Measurements from ENCODE around the gene NOB1. TPM values are rescaled to one million over a fixed set of nuclear protein-coding genes. Genes with fewer than 3 reads are reported as not detected.

The NOB1 gene
- polyA plus RNA-seq, 2 of the 4 experiments (the other 2 are of a cell fraction): 123 to 134 TPM

DNA sequence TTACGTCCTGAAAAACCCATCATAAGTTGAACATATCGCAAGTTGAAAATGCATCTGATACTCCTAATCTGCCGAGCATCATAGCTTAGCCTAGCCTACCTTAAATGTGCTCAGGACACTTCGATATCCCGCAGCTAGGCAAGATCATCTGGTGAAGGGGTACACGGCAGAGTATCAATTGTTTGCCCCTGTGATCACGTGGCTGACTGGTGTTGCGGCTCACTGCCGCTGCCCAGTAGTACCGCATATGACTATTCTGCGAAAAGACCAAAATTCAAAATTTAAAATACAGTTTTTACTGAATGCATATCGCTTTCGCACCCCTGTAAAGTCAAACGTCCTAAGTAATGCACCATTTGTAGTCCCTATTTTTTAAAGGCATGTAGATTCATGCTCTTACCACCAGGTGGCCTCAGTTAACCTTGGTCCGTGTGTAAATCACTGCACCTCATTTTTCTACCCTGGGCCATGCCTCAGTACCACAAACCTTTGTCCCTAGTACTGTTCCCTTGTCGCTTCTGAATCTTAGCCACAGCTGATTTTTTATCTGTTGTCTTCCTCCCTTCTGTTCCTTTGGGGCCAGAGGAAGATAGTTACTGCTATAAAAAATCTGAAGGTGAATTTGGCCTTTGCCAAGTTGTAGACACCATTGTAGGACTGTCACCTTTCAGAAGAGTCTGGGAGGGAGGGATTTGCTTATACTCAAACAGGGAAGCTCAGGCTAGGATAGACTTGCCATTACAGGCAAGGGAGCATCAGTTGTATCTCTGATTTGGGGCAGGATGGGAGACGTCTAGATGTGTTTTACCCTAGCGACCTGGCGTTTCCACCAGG is 41.8 kb upstream of the NOB1 start:
- peak overlapping the region; percentile 40; the same call in 1 of the 3 replicates for H3K4me2 ChIP-seq
- DNase-seq (ENCODE audit: low read depth in 1 of 2, low spot score in 1 of 2) (peak; percentile 61 to 80), FAIRE-seq (no peak), ATAC-seq (peak; percentile 94)
- H3K4me3 ChIP-seq: no peak overlapping the region
- ChIA-PET POLR2A (no interaction called here), CTCF (interaction anchor here (0.6 to 9.7 kb wide), 43 partner anchors 10 to 856 kb away, joined by 3 to 288 read pairs (median 5); partner anchors contain the start of gene NOB1)
- no peaks in the 10 kb centered on the region for H3K4me1 ChIP-seq
- peak overlapping the region in 1 of 2 experiments; percentile 16; a peak in 2 of 6 replicates for H3K27ac ChIP-seq
- no peaks in the 10 kb centered on the region for H3K9me3 ChIP-seq
- TF ChIP-seq JUNB (IDR thresholded peaks at IDR 0.05) (no peak), SMC3 (IDR thresholded peaks at IDR 0.05) (peak; percentile 94), RAD21 (conservative IDR thresholded peaks at IDR 0.05 in 1 of 2, IDR thresholded peaks at IDR 0.05 in 1 of 2) (peak; percentile 93 to 97), RARB (CRISPR knock-in tag; IDR thresholded peaks at IDR 0.05) (no peak), NFE2L2 (conservative IDR thresholded peaks at IDR 0.05; ENCODE audit: low read length) (no peak), HOXB13 (CRISPR knock-in tag; IDR thresholded peaks at IDR 0.05; ENCODE audit: low read depth) (no peak)
- TF ChIP-seq, protein P1, sequence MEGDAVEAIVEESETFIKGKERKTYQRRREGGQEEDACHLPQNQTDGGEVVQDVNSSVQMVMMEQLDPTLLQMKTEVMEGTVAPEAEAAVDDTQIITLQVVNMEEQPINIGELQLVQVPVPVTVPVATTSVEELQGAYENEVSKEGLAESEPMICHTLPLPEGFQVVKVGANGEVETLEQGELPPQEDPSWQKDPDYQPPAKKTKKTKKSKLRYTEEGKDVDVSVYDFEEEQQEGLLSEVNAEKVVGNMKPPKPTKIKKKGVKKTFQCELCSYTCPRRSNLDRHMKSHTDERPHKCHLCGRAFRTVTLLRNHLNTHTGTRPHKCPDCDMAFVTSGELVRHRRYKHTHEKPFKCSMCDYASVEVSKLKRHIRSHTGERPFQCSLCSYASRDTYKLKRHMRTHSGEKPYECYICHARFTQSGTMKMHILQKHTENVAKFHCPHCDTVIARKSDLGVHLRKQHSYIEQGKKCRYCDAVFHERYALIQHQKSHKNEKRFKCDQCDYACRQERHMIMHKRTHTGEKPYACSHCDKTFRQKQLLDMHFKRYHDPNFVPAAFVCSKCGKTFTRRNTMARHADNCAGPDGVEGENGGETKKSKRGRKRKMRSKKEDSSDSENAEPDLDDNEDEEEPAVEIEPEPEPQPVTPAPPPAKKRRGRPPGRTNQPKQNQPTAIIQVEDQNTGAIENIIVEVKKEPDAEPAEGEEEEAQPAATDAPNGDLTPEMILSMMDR (IDR thresholded peaks at IDR 0.05): peak; percentile 95
- WGBS (ENCODE audit: missing lambda C conversion rate): 38% methylated on average over 19 of the region's 19 CpGs

DNA sequence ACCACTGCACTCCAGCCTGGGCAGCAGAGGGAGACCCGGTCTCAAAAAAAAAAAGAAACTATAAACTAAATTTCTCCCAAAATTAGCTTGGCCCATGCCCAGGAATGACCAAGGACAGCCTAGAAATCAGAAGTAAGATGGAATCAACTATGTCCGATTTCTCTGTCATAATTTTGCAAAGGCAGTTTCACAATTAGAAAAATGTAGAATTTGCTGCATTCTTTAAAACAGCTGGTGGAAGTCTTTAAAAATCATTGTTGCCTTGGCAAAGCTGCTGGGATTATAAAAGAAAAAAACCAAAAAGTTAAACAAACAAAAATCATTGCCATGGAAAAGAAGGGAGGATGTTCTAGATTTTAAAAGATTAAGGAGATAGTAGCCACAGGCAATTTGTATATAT is 39.8 kb upstream of the NOB1 start:
- Histone ChIP-seq H3K4me3 (no peak overlapping the region), H3K9me3 (no peaks in the 10 kb centered on the region), H3K27ac (no peak overlapping the region), H3K4me2 (no peak overlapping the region), H3K4me1 (no peaks in the 10 kb centered on the region)
- DNase-seq (ENCODE audit: low read depth in 1 of 2, low spot score in 1 of 2): no peak
- ChIA-PET CTCF (interaction anchor here (0.8 to 9.7 kb wide), 5 partner anchors 21 to 139 kb away, joined by 3 to 288 read pairs (median 10); no protein-coding TSS in a partner anchor), POLR2A (no interaction called here)
- TF ChIP-seq RAD21 (conservative IDR thresholded peaks at IDR 0.05 in 1 of 2, IDR thresholded peaks at IDR 0.05 in 1 of 2) (no peak), ESRRA (IDR thresholded peaks at IDR 0.05; ENCODE audit: borderline replicate concordance, low read length) (no peak), HOXB13 (CRISPR knock-in tag; IDR thresholded peaks at IDR 0.05; ENCODE audit: low read depth) (no peak), KDM5A (IDR thresholded peaks at IDR 0.05) (no peak), NPAS2 (CRISPR knock-in tag; IDR thresholded peaks at IDR 0.05; ENCODE audit: borderline replicate concordance) (no peak), EP300 (IDR thresholded peaks at IDR 0.05) (no peak), RNF2 (IDR thresholded peaks at IDR 0.05; ENCODE audit: borderline replicate concordance, low read depth) (no peak), TFCP2L1 (CRISPR knock-in tag; IDR thresholded peaks at IDR 0.05) (no peak), CHD2 (IDR thresholded peaks at IDR 0.05; ENCODE audit: low read length, partially characterized antibody) (no peak), PHF8 (IDR thresholded peaks at IDR 0.05; ENCODE audit: borderline replicate concordance, low read depth) (no peak), HDAC2 (IDR thresholded peaks at IDR 0.05) (no peak), JUNB (IDR thresholded peaks at IDR 0.05) (no peak)
- TF ChIP-seq, protein P2, sequence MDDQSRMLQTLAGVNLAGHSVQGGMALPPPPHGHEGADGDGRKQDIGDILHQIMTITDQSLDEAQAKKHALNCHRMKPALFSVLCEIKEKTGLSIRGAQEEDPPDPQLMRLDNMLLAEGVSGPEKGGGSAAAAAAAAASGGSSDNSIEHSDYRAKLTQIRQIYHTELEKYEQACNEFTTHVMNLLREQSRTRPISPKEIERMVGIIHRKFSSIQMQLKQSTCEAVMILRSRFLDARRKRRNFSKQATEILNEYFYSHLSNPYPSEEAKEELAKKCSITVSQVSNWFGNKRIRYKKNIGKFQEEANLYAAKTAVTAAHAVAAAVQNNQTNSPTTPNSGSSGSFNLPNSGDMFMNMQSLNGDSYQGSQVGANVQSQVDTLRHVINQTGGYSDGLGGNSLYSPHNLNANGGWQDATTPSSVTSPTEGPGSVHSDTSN (IDR thresholded peaks at IDR 0.05): no peak
- TF ChIP-seq, protein P3, sequence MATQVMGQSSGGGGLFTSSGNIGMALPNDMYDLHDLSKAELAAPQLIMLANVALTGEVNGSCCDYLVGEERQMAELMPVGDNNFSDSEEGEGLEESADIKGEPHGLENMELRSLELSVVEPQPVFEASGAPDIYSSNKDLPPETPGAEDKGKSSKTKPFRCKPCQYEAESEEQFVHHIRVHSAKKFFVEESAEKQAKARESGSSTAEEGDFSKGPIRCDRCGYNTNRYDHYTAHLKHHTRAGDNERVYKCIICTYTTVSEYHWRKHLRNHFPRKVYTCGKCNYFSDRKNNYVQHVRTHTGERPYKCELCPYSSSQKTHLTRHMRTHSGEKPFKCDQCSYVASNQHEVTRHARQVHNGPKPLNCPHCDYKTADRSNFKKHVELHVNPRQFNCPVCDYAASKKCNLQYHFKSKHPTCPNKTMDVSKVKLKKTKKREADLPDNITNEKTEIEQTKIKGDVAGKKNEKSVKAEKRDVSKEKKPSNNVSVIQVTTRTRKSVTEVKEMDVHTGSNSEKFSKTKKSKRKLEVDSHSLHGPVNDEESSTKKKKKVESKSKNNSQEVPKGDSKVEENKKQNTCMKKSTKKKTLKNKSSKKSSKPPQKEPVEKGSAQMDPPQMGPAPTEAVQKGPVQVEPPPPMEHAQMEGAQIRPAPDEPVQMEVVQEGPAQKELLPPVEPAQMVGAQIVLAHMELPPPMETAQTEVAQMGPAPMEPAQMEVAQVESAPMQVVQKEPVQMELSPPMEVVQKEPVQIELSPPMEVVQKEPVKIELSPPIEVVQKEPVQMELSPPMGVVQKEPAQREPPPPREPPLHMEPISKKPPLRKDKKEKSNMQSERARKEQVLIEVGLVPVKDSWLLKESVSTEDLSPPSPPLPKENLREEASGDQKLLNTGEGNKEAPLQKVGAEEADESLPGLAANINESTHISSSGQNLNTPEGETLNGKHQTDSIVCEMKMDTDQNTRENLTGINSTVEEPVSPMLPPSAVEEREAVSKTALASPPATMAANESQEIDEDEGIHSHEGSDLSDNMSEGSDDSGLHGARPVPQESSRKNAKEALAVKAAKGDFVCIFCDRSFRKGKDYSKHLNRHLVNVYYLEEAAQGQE (IDR thresholded peaks at IDR 0.05): no peak
- TF ChIP-seq, protein P4, sequence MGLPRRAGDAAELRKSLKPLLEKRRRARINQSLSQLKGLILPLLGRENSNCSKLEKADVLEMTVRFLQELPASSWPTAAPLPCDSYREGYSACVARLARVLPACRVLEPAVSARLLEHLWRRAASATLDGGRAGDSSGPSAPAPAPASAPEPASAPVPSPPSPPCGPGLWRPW (IDR thresholded peaks at IDR 0.05): no peak
- TF ChIP-seq, protein P5, sequence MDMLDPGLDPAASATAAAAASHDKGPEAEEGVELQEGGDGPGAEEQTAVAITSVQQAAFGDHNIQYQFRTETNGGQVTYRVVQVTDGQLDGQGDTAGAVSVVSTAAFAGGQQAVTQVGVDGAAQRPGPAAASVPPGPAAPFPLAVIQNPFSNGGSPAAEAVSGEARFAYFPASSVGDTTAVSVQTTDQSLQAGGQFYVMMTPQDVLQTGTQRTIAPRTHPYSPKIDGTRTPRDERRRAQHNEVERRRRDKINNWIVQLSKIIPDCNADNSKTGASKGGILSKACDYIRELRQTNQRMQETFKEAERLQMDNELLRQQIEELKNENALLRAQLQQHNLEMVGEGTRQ (IDR thresholded peaks at IDR 0.05): no peak
- TF ChIP-seq, protein P6, sequence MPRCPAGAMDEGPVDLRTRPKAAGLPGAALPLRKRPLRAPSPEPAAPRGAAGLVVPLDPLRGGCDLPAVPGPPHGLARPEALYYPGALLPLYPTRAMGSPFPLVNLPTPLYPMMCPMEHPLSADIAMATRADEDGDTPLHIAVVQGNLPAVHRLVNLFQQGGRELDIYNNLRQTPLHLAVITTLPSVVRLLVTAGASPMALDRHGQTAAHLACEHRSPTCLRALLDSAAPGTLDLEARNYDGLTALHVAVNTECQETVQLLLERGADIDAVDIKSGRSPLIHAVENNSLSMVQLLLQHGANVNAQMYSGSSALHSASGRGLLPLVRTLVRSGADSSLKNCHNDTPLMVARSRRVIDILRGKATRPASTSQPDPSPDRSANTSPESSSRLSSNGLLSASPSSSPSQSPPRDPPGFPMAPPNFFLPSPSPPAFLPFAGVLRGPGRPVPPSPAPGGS (IDR thresholded peaks at IDR 0.05): no peak
- 85% methylated on average over 2 of the region's 2 CpGs for WGBS (ENCODE audit: missing lambda C conversion rate)
- FAIRE-seq: no peak
- no peak for ATAC-seq
